Measurements from ENCODE around the gene SYT14. TPM values are rescaled to one million over a fixed set of nuclear protein-coding genes. Genes with fewer than 3 reads are reported as not detected.
"Not testable (repeated sequence)": the region's sequence is repeated elsewhere in the genome, so short reads cannot be mapped to it uniquely, and the experiment has no call there.

SYT14 gene
- total RNA-seq, 1 experiment from 2014 or later, result 14.7 TPM

DNA sequence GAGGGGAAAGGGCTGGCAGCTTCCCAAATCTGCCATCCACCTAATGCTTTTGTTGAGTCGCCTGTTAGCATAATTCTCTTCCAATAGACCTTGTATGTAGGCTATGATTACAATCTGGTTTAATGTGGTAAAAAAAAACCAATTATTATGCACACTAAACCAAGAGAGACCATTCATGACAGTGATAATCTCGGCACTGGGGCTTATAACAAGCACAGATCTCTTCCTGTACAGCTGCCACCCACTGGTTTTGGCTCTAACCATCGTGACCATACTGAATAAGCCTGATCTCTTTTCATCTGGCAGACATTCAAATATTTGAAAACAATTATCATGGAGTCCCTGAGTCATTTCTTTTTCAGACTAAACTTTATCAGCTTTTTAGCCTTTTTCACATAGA is 12.0 kb upstream of the SYT14 start:
- DNase-seq (ENCODE audit: low read depth, low spot score), result peak; percentile 71
- in situ Hi-C loops (cut with HindIII; ENCODE audit: low pct_unique_long_range_greater_than_20kb, low sequenced_read_pairs), result no loop called here

DNA sequence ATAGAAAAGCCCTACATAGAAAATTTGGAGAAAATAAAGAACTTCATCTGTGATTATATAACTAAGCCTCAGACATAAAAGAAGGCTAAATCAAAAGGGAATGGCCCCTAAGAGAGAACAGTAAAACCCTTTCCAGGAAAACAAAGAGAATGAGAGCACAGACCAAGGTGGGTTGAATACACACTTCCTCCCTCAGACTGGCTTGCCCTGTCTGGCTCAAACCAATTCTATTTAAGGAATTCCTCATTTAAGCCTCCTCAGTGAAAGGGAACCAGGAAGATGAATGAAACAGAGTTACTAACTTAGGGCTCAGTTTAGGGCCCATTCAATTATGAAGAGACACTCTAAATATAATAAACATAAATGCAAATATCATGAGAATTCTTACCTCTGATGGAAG is 10.6 kb upstream of the SYT14 start:
- in situ Hi-C loops (cut with HindIII; ENCODE audit: low pct_unique_long_range_greater_than_20kb, low sequenced_read_pairs), result no loop called here
- DNase-seq (ENCODE audit: low read depth, low spot score), result no peak

DNA sequence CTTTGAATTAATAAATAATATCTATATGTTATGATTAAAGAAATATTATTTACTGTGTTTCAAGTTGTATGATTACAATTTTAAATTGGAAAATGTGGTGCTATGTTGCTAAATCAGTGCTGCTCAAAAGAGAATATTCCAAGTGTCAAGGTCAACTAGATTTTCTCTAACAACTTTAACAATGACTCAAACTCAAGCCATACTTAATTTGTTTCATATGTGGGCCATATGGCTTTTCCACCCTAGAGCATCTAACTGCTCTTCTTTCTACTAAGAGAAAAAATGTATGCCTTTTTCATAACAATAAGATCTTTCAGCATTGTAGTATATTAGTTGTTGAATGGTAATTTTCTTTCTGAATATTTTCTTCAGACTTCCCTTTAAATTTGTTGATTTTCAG is 8.3 kb upstream of the SYT14 start:
- in situ Hi-C loops (cut with HindIII; ENCODE audit: low pct_unique_long_range_greater_than_20kb, low sequenced_read_pairs), result no loop called here
- DNase-seq (ENCODE audit: low read depth, low spot score), result no peak

DNA sequence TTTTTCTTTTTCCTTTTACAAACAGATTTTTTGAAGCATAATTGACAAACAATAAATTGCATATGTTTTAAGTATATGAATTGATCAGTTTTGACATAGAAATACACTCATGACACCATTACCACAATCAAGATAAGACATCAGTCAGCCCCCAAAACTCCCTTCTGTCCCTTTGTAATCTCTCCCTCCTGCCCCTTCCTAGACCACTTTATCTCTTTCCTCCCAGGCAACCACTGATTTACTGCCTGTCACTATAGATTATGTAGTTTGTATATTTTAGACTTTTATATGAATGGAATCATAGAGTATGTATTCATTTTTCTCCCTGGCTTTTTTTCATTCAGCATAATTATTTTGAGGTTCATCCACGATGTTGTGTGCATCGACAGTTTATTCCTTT is 6.9 kb upstream of the SYT14 start:
- no peak for DNase-seq (ENCODE audit: low read depth, low spot score)
- in situ Hi-C loops (cut with HindIII; ENCODE audit: low pct_unique_long_range_greater_than_20kb, low sequenced_read_pairs), result no loop called here

DNA sequence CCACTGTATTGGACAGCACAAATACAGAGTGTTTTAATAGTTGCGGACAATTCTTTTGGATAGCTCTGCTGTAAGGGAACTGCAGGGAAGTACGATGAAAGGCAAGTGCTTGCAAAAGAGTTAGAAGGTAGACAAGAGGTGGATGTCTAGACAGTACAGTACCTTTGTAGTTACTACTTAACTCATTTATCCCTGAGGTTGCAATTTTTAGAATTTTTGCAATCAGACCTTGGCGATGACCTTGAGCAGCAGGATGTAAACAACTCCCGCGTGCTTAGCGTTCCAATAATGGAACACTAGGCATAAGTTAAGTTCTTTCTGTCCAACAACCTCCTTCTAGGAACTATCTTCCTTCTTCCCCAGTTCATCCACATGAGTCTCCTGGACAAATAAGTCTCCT is 1.9 kb upstream of the SYT14 start:
- no peak for DNase-seq (ENCODE audit: low read depth, low spot score)
- in situ Hi-C loops (cut with HindIII; ENCODE audit: low pct_unique_long_range_greater_than_20kb, low sequenced_read_pairs), result no loop called here

DNA sequence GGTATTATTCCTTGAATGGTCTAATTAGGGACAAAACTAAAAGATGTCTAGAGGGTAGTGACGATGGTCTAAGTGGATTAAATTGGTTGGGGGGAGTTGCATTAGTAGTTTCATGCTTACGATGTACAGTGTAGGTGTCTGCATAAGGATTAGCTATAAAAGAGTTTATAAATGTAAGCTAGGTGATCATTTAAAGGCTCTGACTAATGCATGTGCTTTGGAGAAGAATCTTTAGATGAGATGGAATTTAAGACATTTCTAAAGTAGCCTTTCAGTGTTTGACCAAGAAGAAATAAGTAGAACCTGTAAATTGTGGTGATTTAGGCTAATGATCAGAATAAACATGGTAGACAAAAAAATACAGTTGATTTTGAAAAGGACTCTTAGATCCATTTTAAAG is 7.4 kb downstream of the SYT14 start:
- no peak for DNase-seq (ENCODE audit: low read depth, low spot score)
- in situ Hi-C loops (cut with HindIII; ENCODE audit: low pct_unique_long_range_greater_than_20kb, low sequenced_read_pairs), result no loop called here

DNA sequence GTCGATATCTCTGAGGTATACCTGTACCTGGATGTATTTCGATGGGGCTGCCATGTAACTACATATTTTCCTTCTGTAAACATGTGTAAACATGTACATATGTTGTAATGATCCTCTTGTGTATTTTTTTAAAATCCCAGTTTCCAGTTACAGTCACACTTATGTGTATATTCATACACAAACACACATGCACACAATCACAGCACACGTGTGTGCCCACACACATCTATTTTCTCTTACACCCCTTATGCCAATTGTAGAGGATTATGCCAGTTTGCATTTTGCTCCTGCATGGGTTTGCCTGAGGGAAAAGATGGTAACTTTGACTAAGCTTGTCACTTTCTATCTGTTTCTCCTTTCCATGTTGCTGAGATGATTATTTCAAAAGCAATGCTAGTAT is 10.1 kb downstream of the SYT14 start:
- DNase-seq (ENCODE audit: low read depth, low spot score), result no peak
- in situ Hi-C loops (cut with HindIII; ENCODE audit: low pct_unique_long_range_greater_than_20kb, low sequenced_read_pairs), result no loop called here

DNA sequence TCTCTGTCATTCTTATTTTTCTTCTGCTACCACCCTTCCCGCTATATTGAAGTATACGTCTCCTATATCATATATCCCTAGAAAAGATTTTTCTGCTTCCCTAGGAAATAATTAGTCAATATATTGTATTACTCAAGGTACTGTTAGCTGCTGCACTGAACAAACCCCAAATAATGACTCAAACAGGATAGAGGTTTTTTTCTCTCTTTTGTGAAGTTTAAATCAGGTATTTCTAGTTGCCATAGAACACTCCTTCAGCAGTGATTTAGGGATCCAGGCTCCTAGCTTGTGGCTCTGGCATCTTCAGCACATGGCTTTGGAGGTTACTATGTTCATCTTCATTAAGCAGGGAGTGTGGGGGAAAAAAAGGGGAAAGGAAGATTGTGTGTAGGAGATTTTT is 18.1 kb downstream of the SYT14 start:
- in situ Hi-C loops (cut with HindIII; ENCODE audit: low pct_unique_long_range_greater_than_20kb, low sequenced_read_pairs), result no loop called here
- DNase-seq (ENCODE audit: low read depth, low spot score), result no peak

DNA sequence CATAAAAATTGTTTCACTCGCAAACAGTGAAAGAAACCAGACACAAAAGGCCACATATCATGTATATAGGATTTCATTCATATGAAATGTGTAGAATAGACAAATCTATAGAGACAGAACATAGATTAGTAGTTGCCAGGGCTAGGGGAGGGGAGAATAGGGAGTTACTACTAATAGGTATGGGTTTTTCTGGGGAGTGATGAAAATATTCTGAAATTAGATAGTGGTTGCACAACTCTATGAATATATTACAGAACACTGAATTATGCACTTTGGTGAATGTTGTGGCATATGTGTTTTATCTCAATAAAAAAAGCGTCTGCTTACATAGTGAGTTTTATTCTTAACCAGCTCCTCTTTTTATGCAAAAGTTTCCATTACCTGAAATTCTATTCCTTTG is 21.6 kb downstream of the SYT14 start:
- DNase-seq (ENCODE audit: low read depth, low spot score), result no peak
- in situ Hi-C loops (cut with HindIII; ENCODE audit: low pct_unique_long_range_greater_than_20kb, low sequenced_read_pairs), result no loop called here

DNA sequence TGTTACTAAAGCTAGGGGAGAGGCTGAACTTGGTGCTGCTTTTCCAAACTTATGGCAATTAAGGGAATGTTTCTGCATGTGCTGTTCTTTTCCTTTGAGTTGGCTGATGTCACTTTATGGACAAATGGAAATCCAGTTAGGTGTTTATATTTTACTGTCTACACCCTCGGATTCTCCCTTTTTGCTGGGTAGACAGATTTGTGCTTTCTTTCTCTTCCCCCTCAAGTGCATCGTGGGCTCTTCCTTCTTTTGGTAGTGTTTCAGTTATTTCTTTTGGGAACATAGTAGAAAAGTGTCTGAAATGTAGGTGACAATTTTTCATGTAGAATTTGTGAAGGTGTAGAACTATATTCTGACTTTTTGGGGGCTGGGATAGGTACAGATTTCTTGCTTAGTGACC is 22.9 kb downstream of the SYT14 start:
- in situ Hi-C loops (cut with HindIII; ENCODE audit: low pct_unique_long_range_greater_than_20kb, low sequenced_read_pairs), result no loop called here
- no peak for DNase-seq (ENCODE audit: low read depth, low spot score)

DNA sequence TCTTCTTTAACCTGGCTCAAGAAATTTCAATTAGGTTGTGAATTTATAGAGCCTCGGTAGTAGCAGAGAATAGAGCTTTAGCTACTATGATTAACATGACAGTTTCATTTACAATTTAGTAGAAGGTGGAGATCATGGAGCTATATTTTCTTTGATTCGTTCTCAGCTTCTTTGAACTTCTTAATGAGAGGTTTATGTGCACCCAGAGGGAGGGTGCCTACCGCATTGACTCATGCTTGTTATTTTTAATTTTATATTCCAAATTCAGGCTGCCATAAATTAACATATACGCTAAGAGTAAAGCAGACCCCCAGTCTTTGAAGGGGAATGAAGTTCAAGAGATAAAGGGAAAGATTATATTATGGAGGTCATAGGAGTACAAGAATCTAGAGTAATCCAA is 24.4 kb downstream of the SYT14 start:
- no peak for DNase-seq (ENCODE audit: low read depth, low spot score)
- in situ Hi-C loops (cut with HindIII; ENCODE audit: low pct_unique_long_range_greater_than_20kb, low sequenced_read_pairs), result no loop called here

DNA sequence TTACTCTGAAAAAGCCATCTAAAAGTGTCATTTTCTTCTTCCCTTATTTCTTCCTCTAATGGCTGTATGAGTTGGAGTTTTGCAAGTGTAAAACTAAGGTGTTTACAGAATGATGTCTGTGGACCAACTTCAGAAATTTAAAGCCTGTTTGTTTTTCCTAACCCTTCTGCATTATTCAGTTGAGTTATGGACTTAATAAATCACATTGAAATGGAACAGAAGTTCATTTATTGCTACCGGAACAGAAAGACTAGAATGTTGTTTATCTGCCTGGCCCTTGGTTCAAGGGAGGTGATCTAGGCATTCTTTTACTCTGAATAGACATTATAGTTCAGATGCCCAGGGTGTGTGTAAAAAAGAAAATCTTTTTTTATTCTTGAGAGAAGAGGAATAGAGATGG is 24.8 kb downstream of the SYT14 start:
- in situ Hi-C loops (cut with HindIII; ENCODE audit: low pct_unique_long_range_greater_than_20kb, low sequenced_read_pairs), result no loop called here
- DNase-seq (ENCODE audit: low read depth, low spot score), result no peak

DNA sequence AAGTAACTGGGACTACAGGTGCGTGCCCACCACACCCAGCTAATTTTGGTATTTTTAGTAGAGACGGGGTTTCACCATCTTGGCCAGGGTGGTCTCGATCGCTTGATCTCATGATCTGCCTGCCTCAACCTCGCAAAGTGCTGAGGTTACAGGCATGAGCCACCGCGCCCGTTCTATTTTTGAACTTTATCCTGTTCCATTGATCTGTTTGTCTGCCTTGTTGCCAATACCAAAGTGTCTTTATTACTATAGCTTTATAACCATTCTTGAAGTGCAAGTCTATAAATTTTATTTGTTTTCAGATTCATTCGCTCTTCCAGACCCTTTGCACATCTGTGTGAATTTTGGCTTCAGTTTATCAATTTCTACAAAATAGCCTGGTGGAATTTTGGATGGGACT is 28.0 kb downstream of the SYT14 start:
- in situ Hi-C loops (cut with HindIII; ENCODE audit: low pct_unique_long_range_greater_than_20kb, low sequenced_read_pairs), result no loop called here
- no peak for DNase-seq (ENCODE audit: low read depth, low spot score)

DNA sequence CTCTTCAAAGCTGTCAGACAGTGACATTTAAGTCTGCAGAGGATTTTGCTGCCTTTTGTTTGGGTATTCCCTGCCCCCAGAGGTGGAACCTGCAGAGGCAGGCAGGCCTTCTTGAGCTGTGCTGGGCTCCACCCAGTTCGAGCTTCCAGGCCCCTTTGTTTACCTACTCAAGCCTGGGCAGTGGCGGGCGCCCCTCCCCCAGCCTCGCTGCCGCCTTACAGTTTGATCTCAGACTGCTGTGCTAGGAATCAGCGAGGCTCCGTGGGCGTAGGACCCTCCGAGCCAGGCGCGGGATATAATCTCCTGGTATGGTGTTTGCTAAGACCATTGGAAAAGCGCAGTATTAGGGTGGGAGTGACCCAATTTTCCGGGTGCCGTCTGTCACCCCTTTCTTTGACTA is 40.7 kb downstream of the SYT14 start:
- in situ Hi-C loops (cut with HindIII; ENCODE audit: low pct_unique_long_range_greater_than_20kb, low sequenced_read_pairs), result loop anchor here (25.0 kb wide), 1 partner anchor 141 kb away; the partner anchor contains the start of gene UTP25
- not testable (repeated sequence) for DNase-seq (ENCODE audit: low read depth, low spot score)

DNA sequence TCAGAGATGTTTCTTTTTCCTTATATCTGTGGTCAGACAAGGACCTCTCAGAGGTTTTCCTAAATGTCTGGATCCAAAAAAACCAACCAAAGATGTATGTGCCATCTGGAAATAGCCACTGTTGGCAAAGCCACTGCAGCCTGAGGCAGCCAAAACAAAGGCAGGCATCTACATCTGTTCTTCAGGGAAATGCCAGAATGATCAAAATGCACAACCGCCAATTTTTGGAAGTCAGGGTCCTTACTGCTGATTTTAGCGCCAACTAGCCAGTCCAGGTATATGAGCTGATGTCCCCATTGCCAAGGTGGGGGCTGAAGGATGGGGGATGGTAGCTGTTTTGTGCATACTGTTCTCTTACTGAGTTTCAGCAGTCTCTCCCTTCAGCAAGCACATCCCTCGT is 45.9 kb downstream of the SYT14 start:
- DNase-seq (ENCODE audit: low read depth, low spot score), result no peak
- in situ Hi-C loops (cut with HindIII; ENCODE audit: low pct_unique_long_range_greater_than_20kb, low sequenced_read_pairs), result loop anchor here (25.0 kb wide), 1 partner anchor 147 kb away; the partner anchor contains the start of gene UTP25

DNA sequence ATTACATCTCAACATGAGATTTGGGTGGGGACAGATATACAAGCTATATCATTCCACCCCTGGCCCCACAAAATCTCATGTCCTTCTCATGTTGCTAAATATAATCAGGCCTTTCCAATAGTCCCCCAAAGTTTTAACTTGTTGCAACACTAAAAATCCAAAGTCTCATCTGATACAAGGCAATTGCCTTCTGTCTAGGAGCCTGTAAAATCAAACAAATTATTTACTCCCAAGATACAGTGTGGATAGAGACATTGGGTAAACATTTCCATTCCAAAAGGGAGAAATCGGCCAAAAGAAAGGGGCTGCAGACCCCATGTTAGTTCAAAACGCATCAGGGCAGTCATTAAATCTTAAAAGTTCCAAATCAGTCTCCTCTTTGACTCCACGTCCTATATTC is 47.0 kb downstream of the SYT14 start:
- DNase-seq (ENCODE audit: low read depth, low spot score), result no peak
- in situ Hi-C loops (cut with HindIII; ENCODE audit: low pct_unique_long_range_greater_than_20kb, low sequenced_read_pairs), result loop anchor here (25.0 kb wide), 1 partner anchor 148 kb away; the partner anchor contains the start of gene UTP25

DNA sequence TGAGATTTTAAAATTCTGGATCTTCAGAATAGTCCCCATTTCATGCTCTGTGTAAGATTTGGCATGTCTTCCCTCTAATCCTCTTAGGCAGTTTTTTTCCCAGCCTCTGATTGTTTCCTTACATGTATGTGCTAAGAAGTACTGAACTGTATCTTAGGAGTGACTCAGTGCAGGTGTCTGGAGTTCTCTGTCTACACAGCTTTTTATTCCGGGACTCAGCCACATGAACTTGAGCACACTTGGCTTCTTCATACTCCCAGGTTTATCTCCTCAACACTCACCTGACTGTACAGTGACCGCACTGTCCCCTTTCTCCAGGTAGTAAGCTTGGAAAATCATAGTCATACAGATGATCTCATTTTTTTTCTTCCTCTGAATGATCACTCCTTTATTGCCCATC is 50.7 kb downstream of the SYT14 start:
- in situ Hi-C loops (cut with HindIII; ENCODE audit: low pct_unique_long_range_greater_than_20kb, low sequenced_read_pairs), result loop anchor here (25.0 kb wide), 1 partner anchor 151 kb away; the partner anchor contains the start of gene UTP25
- no peak for DNase-seq (ENCODE audit: low read depth, low spot score)

DNA sequence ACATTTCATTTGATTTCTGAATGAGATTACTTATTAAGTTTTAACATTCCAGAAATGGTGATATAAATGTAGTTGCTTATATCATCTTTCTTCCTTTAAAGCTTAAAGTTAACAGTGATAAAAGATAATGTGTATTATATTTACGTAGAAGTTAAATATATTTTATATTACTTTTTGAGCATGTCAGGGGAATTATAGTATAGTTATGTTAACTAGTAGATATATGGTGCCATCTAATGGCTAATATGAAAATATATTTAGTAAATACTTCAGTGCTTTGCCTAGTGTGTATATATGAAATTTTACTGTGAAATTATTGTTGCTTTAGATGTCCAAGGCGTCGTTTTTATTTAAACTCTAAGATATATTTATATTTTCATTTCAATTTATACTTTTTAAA is 51.5 kb downstream of the SYT14 start:
- peak; percentile 52 for DNase-seq (ENCODE audit: low read depth, low spot score)
- in situ Hi-C loops (cut with HindIII; ENCODE audit: low pct_unique_long_range_greater_than_20kb, low sequenced_read_pairs), result loop anchor here (25.0 kb wide), 1 partner anchor 152 kb away; the partner anchor contains the start of gene UTP25

DNA sequence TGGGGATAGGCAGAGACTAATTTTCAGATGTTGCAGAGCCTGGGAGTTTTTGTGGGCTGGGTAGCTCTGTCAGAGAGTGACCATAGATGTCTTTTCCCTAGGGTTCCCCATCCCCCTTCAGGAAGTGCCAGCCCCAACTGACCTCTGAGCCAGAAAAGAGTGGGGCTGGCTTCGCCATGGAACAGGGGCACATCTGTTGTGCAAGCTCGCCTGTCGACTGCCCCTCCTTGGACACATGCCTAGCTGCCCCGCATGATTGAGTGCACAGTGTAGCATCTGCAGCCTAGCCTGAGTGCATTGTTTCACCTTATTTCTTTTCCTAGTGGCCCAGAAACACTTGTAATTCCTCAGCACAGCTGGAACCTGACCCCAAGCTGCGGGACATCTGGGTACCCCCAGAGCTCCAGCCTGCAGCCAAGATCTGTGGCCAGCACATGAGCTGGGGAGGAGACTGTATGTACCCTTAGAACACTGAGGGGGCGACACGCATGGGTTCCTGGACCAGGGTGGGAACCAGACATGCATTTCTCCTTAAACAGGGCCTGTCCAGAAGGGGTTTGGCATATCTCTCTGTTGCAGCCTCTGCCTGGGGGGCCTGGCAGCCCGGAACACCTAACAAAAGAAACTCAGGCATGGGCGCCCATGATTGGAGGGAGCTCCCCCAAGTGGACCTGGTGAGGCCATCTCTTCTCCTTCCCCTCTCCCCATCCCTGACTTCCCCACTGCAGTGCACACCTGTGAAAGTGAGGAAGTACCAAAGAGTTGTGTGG is 55.2 kb downstream of the SYT14 start:
- DNase-seq (ENCODE audit: low read depth, low spot score), result no peak
- in situ Hi-C loops (cut with HindIII; ENCODE audit: low pct_unique_long_range_greater_than_20kb, low sequenced_read_pairs), result loop anchor here (25.0 kb wide), 1 partner anchor 156 kb away; the partner anchor contains the start of gene UTP25
